ENCODE measurements around the gene ZSCAN21. TPM values are rescaled to one million over a fixed set of nuclear protein-coding genes. Genes with fewer than 3 reads are reported as not detected.

Gene ZSCAN21
- total RNA-seq, 1 experiment from 2014 or later = 24.3 TPM

DNA sequence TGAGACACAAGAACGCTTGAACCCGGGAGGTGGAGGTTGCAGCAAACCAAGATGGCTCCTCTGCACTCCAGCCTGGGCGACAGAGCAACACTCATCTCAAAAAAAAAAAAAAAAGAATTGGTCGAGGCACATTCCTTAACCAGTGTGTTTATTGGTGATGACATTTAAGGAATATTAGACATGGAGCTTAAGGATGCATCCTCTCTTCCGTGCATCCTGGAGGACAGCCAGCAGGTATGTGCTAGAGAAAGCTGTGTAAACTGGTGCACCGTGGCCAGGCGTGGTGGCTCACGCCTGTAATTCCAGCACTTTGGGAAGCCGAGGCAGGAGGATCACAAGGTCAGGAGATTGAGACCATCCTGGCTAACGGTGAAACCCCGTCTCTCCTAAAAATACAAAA, 22.4 kb upstream of the ZSCAN21 start:
- H3K18ac ChIP-seq (ENCODE audit: insufficient read length, low read depth, low read length) = no peak overlapping the region
- H3K79me1 ChIP-seq (ENCODE audit: insufficient read depth, low read depth, low read length, poor library complexity, severe bottlenecking) = peaks cover 4% of the 10 kb centered on the region
- H3K4ac ChIP-seq (ENCODE audit: low read depth, low read length) = no peak overlapping the region
- H3K9me3 ChIP-seq (ENCODE audit: control insufficient read depth, low read depth, low read length) = no peaks in the 10 kb centered on the region
- H4K5ac ChIP-seq (ENCODE audit: insufficient read length, low read depth, low read length) = no peak overlapping the region
- no peaks in the 10 kb centered on the region for H3K4me1 ChIP-seq (ENCODE audit: insufficient read depth, low read length)
- H4K91ac ChIP-seq (ENCODE audit: insufficient read length, low read depth, low read length) = no peak overlapping the region
- no peak overlapping the region for H3K23ac ChIP-seq (ENCODE audit: insufficient read length, low read depth, low read length)
- no peak overlapping the region for H3K4me3 Mint-ChIP-seq
- H2BK15ac ChIP-seq (ENCODE audit: low read depth, low read length) = no peak overlapping the region
- no peak overlapping the region for H3K4me2 ChIP-seq (ENCODE audit: insufficient read depth, insufficient read length, low read length)
- no CpG with 5 or more reads among the region's 11 CpGs for WGBS (ENCODE audit: extremely low coverage, insufficient read length, low lambda C conversion rate)
- no peaks in the 10 kb centered on the region for H3K4me1 Mint-ChIP-seq
- TF ChIP-seq, protein P1, sequence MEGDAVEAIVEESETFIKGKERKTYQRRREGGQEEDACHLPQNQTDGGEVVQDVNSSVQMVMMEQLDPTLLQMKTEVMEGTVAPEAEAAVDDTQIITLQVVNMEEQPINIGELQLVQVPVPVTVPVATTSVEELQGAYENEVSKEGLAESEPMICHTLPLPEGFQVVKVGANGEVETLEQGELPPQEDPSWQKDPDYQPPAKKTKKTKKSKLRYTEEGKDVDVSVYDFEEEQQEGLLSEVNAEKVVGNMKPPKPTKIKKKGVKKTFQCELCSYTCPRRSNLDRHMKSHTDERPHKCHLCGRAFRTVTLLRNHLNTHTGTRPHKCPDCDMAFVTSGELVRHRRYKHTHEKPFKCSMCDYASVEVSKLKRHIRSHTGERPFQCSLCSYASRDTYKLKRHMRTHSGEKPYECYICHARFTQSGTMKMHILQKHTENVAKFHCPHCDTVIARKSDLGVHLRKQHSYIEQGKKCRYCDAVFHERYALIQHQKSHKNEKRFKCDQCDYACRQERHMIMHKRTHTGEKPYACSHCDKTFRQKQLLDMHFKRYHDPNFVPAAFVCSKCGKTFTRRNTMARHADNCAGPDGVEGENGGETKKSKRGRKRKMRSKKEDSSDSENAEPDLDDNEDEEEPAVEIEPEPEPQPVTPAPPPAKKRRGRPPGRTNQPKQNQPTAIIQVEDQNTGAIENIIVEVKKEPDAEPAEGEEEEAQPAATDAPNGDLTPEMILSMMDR (conservative IDR thresholded peaks at IDR 0.05) = no peak
- H3K27ac ChIP-seq (ENCODE audit: insufficient read length, low read depth, low read length) = no peak overlapping the region
- no peak overlapping the region for H2BK5ac ChIP-seq (ENCODE audit: insufficient read length, low read length)
- no peaks in the 10 kb centered on the region for H3K23me2 ChIP-seq (ENCODE audit: insufficient read length, low read depth, low read length, poor library complexity, severe bottlenecking)
- no peaks in the 10 kb centered on the region for H3K27me3 Mint-ChIP-seq (ENCODE audit: low read depth)
- H3K56ac ChIP-seq (ENCODE audit: insufficient read length, low read depth, low read length) = no peak overlapping the region
- no peak overlapping the region for H3T11ph ChIP-seq (ENCODE audit: low read length)
- DNase-seq = no peak
- no peaks in the 10 kb centered on the region for H3K27me3 ChIP-seq (ENCODE audit: insufficient read depth, low read length)
- H3K36me3 Mint-ChIP-seq (ENCODE audit: insufficient read depth in 1 of 3, low read depth in 3 of 3) = peaks cover 49 to 74% (median 61%) of the 10 kb centered on the region in 3 experiments
- no peak overlapping the region for H3K14ac ChIP-seq (ENCODE audit: insufficient read depth, low read length)
- no peak overlapping the region for H2BK120ac ChIP-seq (ENCODE audit: low read depth, low read length, poor library complexity, severe bottlenecking)
- H4K8ac ChIP-seq (replicated peaks; ENCODE audit: insufficient read length, low read depth, low read length) = no peak overlapping the region
- H3K9me3 Mint-ChIP-seq = no peaks in the 10 kb centered on the region
- H3K9ac ChIP-seq (ENCODE audit: extremely low read depth, insufficient read length, low read length) = no peak overlapping the region
- no peak overlapping the region for H2AFZ ChIP-seq (ENCODE audit: low read length)
- no peak overlapping the region for H2BK12ac ChIP-seq (ENCODE audit: insufficient read length, low read depth, low read length)
- H4K20me1 ChIP-seq (ENCODE audit: control insufficient read depth, insufficient read depth, insufficient read length) = no peaks in the 10 kb centered on the region
- no peaks in the 10 kb centered on the region for H3K79me2 ChIP-seq (ENCODE audit: insufficient read depth, low read length)
- H2AK5ac ChIP-seq (ENCODE audit: insufficient read length, low read length) = no peak overlapping the region
- H2BK20ac ChIP-seq (ENCODE audit: low read depth, low read length, poor library complexity, severe bottlenecking) = no peak overlapping the region
- H3K27ac Mint-ChIP-seq = no peak overlapping the region
